CD14-positive monocyte (primary cell): ENCODE data around the gene CSNK1G1. TPM values are rescaled to one million over a fixed set of nuclear protein-coding genes. Genes with fewer than 3 reads are reported as not detected.

Experiments
- DNase-seq, 3 donors: peaks; one replicate each; pipeline ENCODE4 v3.0.0-alpha.2; 2011 to 2022
- H2AFZ ChIP-seq: 2 replicates; pipeline ENCODE4 v1.6.0; 2012; ENCODE audit warnings: mild to moderate bottlenecking, low read depth, low read length, inconsistent platforms; ENCODE audit not compliant: insufficient read depth, poor library complexity, severe bottlenecking
- H3K27ac ChIP-seq, 2 donors: 1 replicate in 1 of 2; 2 replicates in 1 of 2; pipeline ENCODE4 v1.5.1; 2012 to 2013; ENCODE audit warnings: low read length in 2 of 2, control low read depth in 1 of 2, inconsistent platforms in 1 of 2, low read depth in 1 of 2, mild to moderate bottlenecking in 1 of 2
- H3K27me3 ChIP-seq, 2 donors: one replicate each; pipeline versions ENCODE4 v1.6.0 to v1.6.1; 2011 to 2013; ENCODE audit warnings: low read length in 2 of 2; ENCODE audit not compliant: control insufficient read depth in 2 of 2, insufficient read depth in 2 of 2
- H3K36me3 ChIP-seq, 2 donors: replicated peaks in 1 of 2; 1 replicate in 1 of 2; 2 replicates in 1 of 2; pipeline versions ENCODE4 v1.5.1 to v1.6.1; 2012 to 2013; ENCODE audit warnings: low read length in 2 of 2, control low read depth in 1 of 2, inconsistent platforms in 1 of 2, mild to moderate bottlenecking in 1 of 2; ENCODE audit not compliant: insufficient read depth in 2 of 2, control insufficient read depth in 1 of 2
- H3K4me1 ChIP-seq, 2 donors: 1 replicate in 1 of 2; 2 replicates in 1 of 2; pipeline versions ENCODE4 v1.5.1 to v1.6.1; 2012 to 2013; ENCODE audit warnings: low read length in 2 of 2, control low read depth in 1 of 2, inconsistent platforms in 1 of 2, mild to moderate bottlenecking in 1 of 2, moderate library complexity in 1 of 2; ENCODE audit not compliant: insufficient read depth in 2 of 2, control insufficient read depth in 1 of 2
- H3K4me2 ChIP-seq: replicated peaks from 2 replicates; pipeline ENCODE3; 2012; ENCODE audit warnings: low read length, moderate library complexity, mild to moderate bottlenecking; ENCODE audit not compliant: poor library complexity, severe bottlenecking; ENCODE audit errors: extremely low read depth
- H3K4me3 ChIP-seq, 3 experiments: fragments of 200-600 bp in 1 of 3; sonication (generic) in 1 of 3; replicated peaks in 1 of 3; 1 replicate in 2 of 3; 2 replicates in 1 of 3; pipeline ENCODE4 v1.5.1; 2011 to 2013; ENCODE audit warnings: low read length in 3 of 3, mild to moderate bottlenecking in 3 of 3, control low read depth in 2 of 3, low read depth in 2 of 3, inconsistent platforms in 1 of 3, moderate library complexity in 1 of 3
- H3K79me2 ChIP-seq: 2 replicates; pipeline ENCODE4 v1.6.0; 2012; ENCODE audit warnings: mild to moderate bottlenecking, control low read depth, inconsistent platforms, low read length, moderate library complexity; ENCODE audit not compliant: insufficient read depth
- H3K9ac ChIP-seq: 2 replicates; pipeline ENCODE4 v1.6.0; 2017; ENCODE audit warnings: low read length, mild to moderate bottlenecking; ENCODE audit not compliant: insufficient read depth, poor library complexity, severe bottlenecking
- H3K9me3 ChIP-seq, 2 donors: replicated peaks in 1 of 2; 1 replicate in 1 of 2; 2 replicates in 1 of 2; pipeline versions ENCODE4 v1.5.1 to v1.6.1; 2012 to 2013; ENCODE audit warnings: low read length in 2 of 2, control low read depth in 1 of 2; ENCODE audit not compliant: control insufficient read depth in 1 of 2, insufficient read depth in 1 of 2
- H4K20me1 ChIP-seq: 2 replicates; pipeline ENCODE4 v1.6.0; 2012; ENCODE audit warnings: mild to moderate bottlenecking, low read length, control low read depth, moderate library complexity; ENCODE audit not compliant: insufficient read depth
- H3K27ac Mint-ChIP-seq, 7 donors: one replicate each; pipeline ENCODE4 v1.8.0; 2020; ENCODE audit warnings: mild to moderate bottlenecking in 7 of 7, mixed read lengths in 7 of 7, moderate library complexity in 6 of 7, inconsistent platforms in 2 of 7
- H3K27me3 Mint-ChIP-seq, 3 donors: one replicate each; pipeline ENCODE4 v1.8.0; 2021 to 2022; ENCODE audit warnings: low read depth in 3 of 3, mild to moderate bottlenecking in 3 of 3, mixed read lengths in 3 of 3, moderate library complexity in 3 of 3, inconsistent platforms in 1 of 3
- H3K36me3 Mint-ChIP-seq, 2 donors: one replicate each; pipeline ENCODE4 v1.8.0; 2020; ENCODE audit warnings: mixed read lengths in 2 of 2, inconsistent platforms in 1 of 2, mild to moderate bottlenecking in 1 of 2
- H3K4me1 Mint-ChIP-seq: one replicate; pipeline ENCODE4 v1.8.0; 2020; ENCODE audit warnings: mild to moderate bottlenecking, mixed read lengths
- H3K4me3 Mint-ChIP-seq, 2 donors: one replicate each; pipeline ENCODE4 v1.8.0; 2020; ENCODE audit warnings: mild to moderate bottlenecking in 2 of 2, mixed read lengths in 2 of 2, moderate library complexity in 1 of 2
- H3K9me3 Mint-ChIP-seq, 7 donors: one replicate each; pipeline ENCODE4 v1.8.0; 2020 to 2022; ENCODE audit warnings: mixed read lengths in 7 of 7, mild to moderate bottlenecking in 6 of 7, moderate library complexity in 6 of 7, inconsistent platforms in 2 of 7
- CTCF ChIP-seq: fragments of 200-600 bp; IDR thresholded peaks from one replicate; pipeline ENCODE4 v1.8.0; 2022; ENCODE audit warnings: antibody characterized with exemption, mild to moderate bottlenecking
- WGBS: methylation state at CpG from one replicate; pipeline ENCODE4 v1.1.5; 2013; ENCODE audit warnings: missing lambda C conversion rate; ENCODE audit not compliant: insufficient coverage; 5-methylcytosine and 5-hydroxymethylcytosine counted together
- intact Hi-C, 2 donors: fragments of 100-400 bp; cut with micrococcal nuclease; formaldehyde crosslinking; loops; one replicate each; pipeline versions ENCODE4 v1.15.0 to v1.15.1; 2023
- polyA plus RNA-seq, 3 donors: library from polyadenylated mRNA; depleted of rRNA in 1 of 3; unstranded in 2 of 3; stranded (reverse) in 1 of 3; fragments of 300-500 nt in 2 of 3; fragments of >200 nt in 1 of 3; fragmentation: Illumina TruSeq in 2 of 3; gene quantifications; 1 replicate in 2 of 3; 2 replicates in 1 of 3; pipeline ENCODE4 v1.2.3, GENCODE V29; 2012 to 2021

Gene CSNK1G1
- polyA plus RNA-seq, 3 donors, result 4.3 to 8.6 (median 7.7) TPM

GRCh38 chr15:64229129-64229724 is 126.7 kb downstream of the CSNK1G1 start:
- H3K79me2 ChIP-seq, result no peaks in the 10 kb centered on the region
- peaks cover 5% of the 10 kb centered on the region for H4K20me1 ChIP-seq
- Mint-ChIP-seq H3K9me3 (peaks cover 8 to 14% (median 11%) of the 10 kb centered on the region in 7 donors), H3K4me3 (no peak overlapping the region), H3K27ac (no peak overlapping the region), H3K27me3 (no peaks in the 10 kb centered on the region), H3K4me1 (peaks cover 3% of the 10 kb centered on the region), H3K36me3 (peaks cover 13 to 14% of the 10 kb centered on the region in 2 donors)
- no peak overlapping the region for H3K9ac ChIP-seq
- no peak overlapping the region for H3K27ac ChIP-seq
- DNase-seq, result no peak
- no peak overlapping the region for H2AFZ ChIP-seq
- no CpG with 5 or more reads among the region's 2 CpGs for WGBS
- H3K4me3 ChIP-seq, result no peak overlapping the region
- H3K9me3 ChIP-seq, result peaks cover 9 to 11% of the 10 kb centered on the region in 2 donors
- H3K4me1 ChIP-seq, result no peaks in the 10 kb centered on the region
- intact Hi-C loops, result no loop called here
- H3K4me2 ChIP-seq, result no peak overlapping the region
- H3K27me3 ChIP-seq, result no peaks in the 10 kb centered on the region
- H3K36me3 ChIP-seq, result no peaks in the 10 kb centered on the region
- no peak for TF ChIP-seq CTCF

DNA sequence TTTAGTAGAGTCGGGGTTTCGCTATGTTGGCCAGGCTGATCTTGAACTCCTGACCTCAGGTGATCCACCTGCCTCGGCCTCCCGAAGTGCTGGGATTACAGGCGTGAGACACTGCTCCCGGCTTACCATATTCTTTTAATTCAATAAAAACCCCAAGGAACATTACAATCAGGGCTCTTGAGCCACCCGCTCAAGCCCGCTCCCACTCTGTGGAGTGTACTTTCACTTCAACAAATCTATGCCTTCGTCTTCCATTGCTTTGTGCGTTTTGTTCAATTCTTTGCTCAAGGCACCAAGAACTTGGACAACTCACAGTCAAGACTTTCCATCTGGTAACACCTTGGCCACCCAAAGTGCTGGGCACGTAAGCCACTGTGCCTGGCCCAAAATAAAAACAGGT is 130.2 kb downstream of the CSNK1G1 start:
- no peak overlapping the region for H3K4me2 ChIP-seq
- peaks cover 8 to 16% (median 11%) of the 10 kb centered on the region in 7 donors for H3K9me3 Mint-ChIP-seq
- H3K27me3 ChIP-seq, result no peaks in the 10 kb centered on the region
- intact Hi-C loops, result no loop called here
- no peaks in the 10 kb centered on the region for H3K4me1 ChIP-seq
- peaks cover 17% of the 10 kb centered on the region in 2 donors for H3K36me3 Mint-ChIP-seq
- H3K79me2 ChIP-seq, result no peaks in the 10 kb centered on the region
- H3K4me3 Mint-ChIP-seq, result no peak overlapping the region
- H3K9ac ChIP-seq, result no peak overlapping the region
- TF ChIP-seq CTCF, result no peak
- no peaks in the 10 kb centered on the region for H3K36me3 ChIP-seq
- H3K27me3 Mint-ChIP-seq, result no peaks in the 10 kb centered on the region
- WGBS, result 99% methylated on average over 9 of the region's 11 CpGs
- no peak overlapping the region for H3K4me3 ChIP-seq
- H3K9me3 ChIP-seq, result peaks cover 9 to 11% of the 10 kb centered on the region in 2 donors
- H3K27ac ChIP-seq, result no peak overlapping the region
- no peak overlapping the region for H3K27ac Mint-ChIP-seq
- no peak for DNase-seq
- H4K20me1 ChIP-seq, result peaks cover 7% of the 10 kb centered on the region
- H3K4me1 Mint-ChIP-seq, result no peaks in the 10 kb centered on the region
- H2AFZ ChIP-seq, result no peak overlapping the region
